ENCODE results near the gene NTNG2. TPM values are rescaled to one million over a fixed set of nuclear protein-coding genes. Genes with fewer than 3 reads are reported as not detected.

Gene NTNG2
- total RNA-seq, 4 donors from 2014 or later = 0.44 to 3.2 TPM; not detected in 2

- no peak for TF ChIP-seq CTCF (IDR thresholded peaks at IDR 0.05; ENCODE audit: low read depth)
Observed at GRCh38 chr9:132147331-132147730, 14.5 kb upstream of the NTNG2 start.

GRCh38 chr9:132147839-132148238, 14.0 kb upstream of the NTNG2 start:
- no peak for TF ChIP-seq CTCF (IDR thresholded peaks at IDR 0.05; ENCODE audit: low read depth)

- no peak for TF ChIP-seq CTCF (IDR thresholded peaks at IDR 0.05; ENCODE audit: low read depth)
Observed at GRCh38 chr9:132150256-132150655, 11.6 kb upstream of the NTNG2 start.

GRCh38 chr9:132151118-132151517, 10.7 kb upstream of the NTNG2 start:
- TF ChIP-seq CTCF (IDR thresholded peaks at IDR 0.05; ENCODE audit: low read depth) = no peak

GRCh38 chr9:132152231-132152630, 9.6 kb upstream of the NTNG2 start:
- no peak for TF ChIP-seq CTCF (IDR thresholded peaks at IDR 0.05; ENCODE audit: low read depth)

- TF ChIP-seq CTCF (IDR thresholded peaks at IDR 0.05; ENCODE audit: low read depth) = no peak
Observed at GRCh38 chr9:132154863-132155567, 6.8 kb upstream of the NTNG2 start.

GRCh38 chr9:132155568-132155895, 6.3 kb upstream of the NTNG2 start:
- no peak for TF ChIP-seq CTCF (IDR thresholded peaks at IDR 0.05; ENCODE audit: low read depth)
